Neural cell (in vitro differentiated cells): Measurements from ENCODE around the gene TMEM98. TPM values are rescaled to one million over a fixed set of nuclear protein-coding genes. Genes with fewer than 3 reads are reported as not detected.

Experiments
- H2AFZ ChIP-seq: fragments of 200-600, 300-800 bp; sonication (generic), shearing (Covaris generic); 2 replicates; pipeline ENCODE4 v1.6.0; 2014; ENCODE audit warnings: low read depth, mild to moderate bottlenecking, antibody characterized with exemption, low read length, moderate library complexity
- H3F3A ChIP-seq: fragments of 200-600 bp; shearing (Covaris generic); 2 replicates; pipeline ENCODE4 v1.6.1; 2016; ENCODE audit warnings: mild to moderate bottlenecking, moderate library complexity, mixed read lengths, antibody characterized with exemption, low read length; ENCODE audit not compliant: insufficient read depth, poor library complexity, severe bottlenecking
- H3K27ac ChIP-seq: fragments of 200-600, 300-800 bp; sonication (generic), shearing (Covaris generic); 2 replicates; pipeline ENCODE4 v1.5.1; 2014; ENCODE audit warnings: mild to moderate bottlenecking, low read length, moderate library complexity
- H3K27me3 ChIP-seq: fragments of 300-800, 200-600 bp; sonication (generic), shearing (Covaris generic); 2 replicates; pipeline ENCODE4 v1.6.0; 2014; ENCODE audit warnings: mild to moderate bottlenecking, low read depth, low read length, moderate library complexity; ENCODE audit not compliant: insufficient read depth
- H3K36me3 ChIP-seq: fragments of 300-800, 200-600 bp; sonication (generic), shearing (Covaris generic); 2 replicates; pipeline ENCODE4 v1.5.1; 2014; ENCODE audit warnings: mild to moderate bottlenecking, antibody characterized with exemption, low read length, moderate library complexity; ENCODE audit not compliant: insufficient read depth
- H3K4me2 ChIP-seq: fragments of 300-800, 200-600 bp; sonication (generic), shearing (Covaris generic); 2 replicates; pipeline ENCODE4 v1.6.0; 2014; ENCODE audit warnings: mild to moderate bottlenecking, low read length
- H3K4me3 ChIP-seq: fragments of 300-800, 200-600 bp; sonication (generic), shearing (Covaris generic); 2 replicates; pipeline ENCODE4 v1.5.1; 2014; ENCODE audit warnings: mild to moderate bottlenecking, low read length, moderate library complexity
- H3K79me2 ChIP-seq: fragments of 200-600 bp; shearing (Covaris generic); replicated peaks from 2 replicates; pipeline ENCODE4 v1.6.0; 2014; ENCODE audit warnings: mild to moderate bottlenecking, low read length, moderate library complexity; ENCODE audit not compliant: insufficient read depth
- H3K9ac ChIP-seq: fragments of 300-800, 200-600 bp; sonication (generic), shearing (Covaris generic); 2 replicates; pipeline ENCODE4 v1.6.1; 2016; ENCODE audit warnings: mild to moderate bottlenecking, low read length, mixed read lengths
- H3K9me2 ChIP-seq: fragments of 200-600 bp; shearing (Covaris generic); 2 replicates; pipeline ENCODE4 v1.6.1; 2016; ENCODE audit warnings: mild to moderate bottlenecking, low read length, mixed read lengths; ENCODE audit not compliant: insufficient read depth
- H3K9me3 ChIP-seq: fragments of 200-600, 300-800 bp; sonication (generic), shearing (Covaris generic); 2 replicates; pipeline ENCODE4 v1.6.1; 2016; ENCODE audit warnings: mild to moderate bottlenecking, mixed run types, low read length, moderate library complexity, mixed read lengths
- H4K20me1 ChIP-seq: fragments of 200-600 bp; shearing (Covaris generic); 2 replicates; pipeline ENCODE4 v1.6.1; 2016; ENCODE audit warnings: mild to moderate bottlenecking, mixed run types; ENCODE audit not compliant: insufficient read depth
- EZH2 ChIP-seq: fragments of 200-600, 300-800 bp; shearing (Covaris generic), sonication (generic); IDR thresholded peaks from 2 replicates; pipeline ENCODE4 v1.6.1; 2014; ENCODE audit warnings: antibody characterized with exemption, low read length, borderline replicate concordance, mild to moderate bottlenecking; ENCODE audit not compliant: insufficient read depth, poor library complexity, severe bottlenecking
- RAD21 ChIP-seq: fragments of 450-650 bp; conservative IDR thresholded peaks from 2 replicates; pipeline ENCODE4 v1.6.1; 2014; ENCODE audit warnings: antibody characterized with exemption, mild to moderate bottlenecking, moderate library complexity
- REST ChIP-seq: IDR thresholded peaks from 2 replicates; pipeline ENCODE4 v1.6.1; 2012; ENCODE audit warnings: borderline replicate concordance
- SMC3 ChIP-seq: fragments of 450-650 bp; conservative IDR thresholded peaks from 2 replicates; pipeline ENCODE4 v1.6.1; 2014; ENCODE audit warnings: antibody characterized with exemption, mild to moderate bottlenecking, moderate library complexity; ENCODE audit not compliant: poor library complexity
- TAF1 ChIP-seq: IDR thresholded peaks from 2 replicates; pipeline ENCODE4 v1.6.1; 2012; ENCODE audit warnings: low read depth
- polyA plus RNA-seq: library from polyadenylated mRNA; depleted of rRNA; stranded (reverse); fragments of >200 nt; gene quantifications from 2 replicates; pipeline ENCODE4 v1.2.3, GENCODE V29; 2014

The TMEM98 gene
- polyA plus RNA-seq, 1 donor from 2014 or later, result 65.1 TPM

DNA sequence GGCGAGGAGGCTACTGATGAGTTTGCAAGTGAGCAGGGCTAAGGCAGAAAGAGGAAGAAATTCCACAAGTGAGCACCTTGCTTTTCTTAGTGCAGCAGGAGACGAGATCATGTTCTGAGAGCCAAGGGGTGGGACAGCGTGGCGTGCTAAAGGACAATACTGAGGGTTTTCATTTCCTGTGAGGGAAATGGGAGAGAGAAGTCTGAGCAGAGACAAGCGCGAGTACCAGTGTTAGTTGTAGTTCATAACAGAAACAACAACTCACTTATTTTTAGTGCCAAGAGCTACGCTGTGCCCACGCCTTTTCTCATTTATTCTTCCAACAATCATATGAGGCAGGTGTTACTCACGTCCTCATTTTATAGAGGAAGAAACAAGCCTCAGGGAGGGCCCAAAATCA is 66.0 kb downstream of the TMEM98 start:
- Histone ChIP-seq H3K9ac (no peak overlapping the region), H3F3A (no peaks in the 10 kb centered on the region), H3K4me3 (no peak overlapping the region), H3K36me3 (no peaks in the 10 kb centered on the region), H3K79me2 (no peaks in the 10 kb centered on the region), H3K27me3 (no peaks in the 10 kb centered on the region), H3K9me2 (no peaks in the 10 kb centered on the region), H3K27ac (no peak overlapping the region), H4K20me1 (no peaks in the 10 kb centered on the region), H2AFZ (no peak overlapping the region), H3K4me2 (no peak overlapping the region), H3K9me3 (no peaks in the 10 kb centered on the region)
- TF ChIP-seq TAF1, result no peak
- no peak for TF ChIP-seq EZH2
- TF ChIP-seq REST, result no peak
- no peak for TF ChIP-seq RAD21
- no peak for TF ChIP-seq SMC3

Other genes with a start within 250 kb of the TMEM98 start
- gene MYO1D, start 51.0 kb upstream of the TMEM98 start, polyA plus RNA-seq, result 10.7 and 18.0 TPM in 2 replicates
- not detected in 2 replicates for gene SPACA3, start 63.7 kb downstream of the TMEM98 start, polyA plus RNA-seq